GM10248 (cell line): ENCODE data around the gene C2CD3.

Source experiments
- CTCF ChIA-PET: fragments of 300-600 bp; sonication (Branson Sonifier 250); formaldehyde crosslinking; extraction: SDS; loops from one replicate; lab custom pipeline; 2021; ENCODE audit warnings: antibody characterized with exemption; lab: Yijun Ruan, JAX
- POLR2A ChIA-PET: fragments of 350-650 bp; sonication (Branson Sonifier 250); formaldehyde crosslinking; extraction: SDS; loops from one replicate; lab custom pipeline; 2020; ENCODE audit warnings: antibody characterized with exemption; lab: Yijun Ruan, JAX
- DNase-seq: peaks from one replicate; pipeline ENCODE4 v3.0.0; 2012; ENCODE audit errors: extremely low spot score
- TF ChIP-seq, protein P1 (sequence below): IDR thresholded peaks from 2 replicates; pipeline ENCODE4 v1.5.1; 2012; ENCODE audit warnings: mild to moderate bottlenecking, low read depth; ENCODE audit errors: extremely low read depth, missing control alignments, control extremely low read depth

The C2CD3 gene

DNA sequence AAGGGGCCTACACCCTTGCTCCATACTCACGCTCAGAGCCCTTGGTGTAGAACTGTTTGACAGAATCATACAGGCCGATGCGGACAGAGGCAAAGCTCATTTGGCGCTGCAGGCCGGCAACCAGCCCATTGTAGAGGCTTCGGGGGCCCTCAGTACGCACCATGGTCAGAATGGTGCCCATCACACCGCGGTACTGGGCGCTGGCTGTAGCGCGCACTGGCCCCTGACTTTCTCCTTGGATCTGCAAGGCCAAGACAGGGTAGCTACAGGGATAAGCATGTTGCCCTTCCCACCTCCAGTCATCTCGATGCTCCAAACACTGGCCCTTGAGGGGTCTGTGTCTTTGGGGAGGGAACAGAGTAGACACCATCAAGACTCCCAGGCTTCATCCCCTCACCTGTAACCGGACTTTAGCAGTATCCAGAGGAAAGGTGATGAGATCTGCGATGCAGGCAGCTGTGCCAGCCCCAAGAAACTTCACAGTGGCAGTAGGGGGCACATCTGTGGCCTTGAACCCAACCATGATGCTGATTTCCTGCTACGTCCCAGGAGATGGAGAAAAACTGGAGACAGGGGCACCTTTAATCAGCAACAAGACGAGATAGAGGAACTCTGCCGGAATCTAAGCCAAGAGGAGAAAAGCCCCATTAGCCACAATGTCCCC lies 192.8 kb downstream of the C2CD3 start:
- DNase-seq, result no peak
- TF ChIP-seq, protein P1, sequence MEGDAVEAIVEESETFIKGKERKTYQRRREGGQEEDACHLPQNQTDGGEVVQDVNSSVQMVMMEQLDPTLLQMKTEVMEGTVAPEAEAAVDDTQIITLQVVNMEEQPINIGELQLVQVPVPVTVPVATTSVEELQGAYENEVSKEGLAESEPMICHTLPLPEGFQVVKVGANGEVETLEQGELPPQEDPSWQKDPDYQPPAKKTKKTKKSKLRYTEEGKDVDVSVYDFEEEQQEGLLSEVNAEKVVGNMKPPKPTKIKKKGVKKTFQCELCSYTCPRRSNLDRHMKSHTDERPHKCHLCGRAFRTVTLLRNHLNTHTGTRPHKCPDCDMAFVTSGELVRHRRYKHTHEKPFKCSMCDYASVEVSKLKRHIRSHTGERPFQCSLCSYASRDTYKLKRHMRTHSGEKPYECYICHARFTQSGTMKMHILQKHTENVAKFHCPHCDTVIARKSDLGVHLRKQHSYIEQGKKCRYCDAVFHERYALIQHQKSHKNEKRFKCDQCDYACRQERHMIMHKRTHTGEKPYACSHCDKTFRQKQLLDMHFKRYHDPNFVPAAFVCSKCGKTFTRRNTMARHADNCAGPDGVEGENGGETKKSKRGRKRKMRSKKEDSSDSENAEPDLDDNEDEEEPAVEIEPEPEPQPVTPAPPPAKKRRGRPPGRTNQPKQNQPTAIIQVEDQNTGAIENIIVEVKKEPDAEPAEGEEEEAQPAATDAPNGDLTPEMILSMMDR, result no peak
- ChIA-PET CTCF (interaction anchor here (1.1 to 5.1 kb wide), 3 partner anchors 12 to 30 kb away, joined by 3 to 49 read pairs (median 6); no protein-coding TSS in a partner anchor), POLR2A (no interaction called here)

DNA sequence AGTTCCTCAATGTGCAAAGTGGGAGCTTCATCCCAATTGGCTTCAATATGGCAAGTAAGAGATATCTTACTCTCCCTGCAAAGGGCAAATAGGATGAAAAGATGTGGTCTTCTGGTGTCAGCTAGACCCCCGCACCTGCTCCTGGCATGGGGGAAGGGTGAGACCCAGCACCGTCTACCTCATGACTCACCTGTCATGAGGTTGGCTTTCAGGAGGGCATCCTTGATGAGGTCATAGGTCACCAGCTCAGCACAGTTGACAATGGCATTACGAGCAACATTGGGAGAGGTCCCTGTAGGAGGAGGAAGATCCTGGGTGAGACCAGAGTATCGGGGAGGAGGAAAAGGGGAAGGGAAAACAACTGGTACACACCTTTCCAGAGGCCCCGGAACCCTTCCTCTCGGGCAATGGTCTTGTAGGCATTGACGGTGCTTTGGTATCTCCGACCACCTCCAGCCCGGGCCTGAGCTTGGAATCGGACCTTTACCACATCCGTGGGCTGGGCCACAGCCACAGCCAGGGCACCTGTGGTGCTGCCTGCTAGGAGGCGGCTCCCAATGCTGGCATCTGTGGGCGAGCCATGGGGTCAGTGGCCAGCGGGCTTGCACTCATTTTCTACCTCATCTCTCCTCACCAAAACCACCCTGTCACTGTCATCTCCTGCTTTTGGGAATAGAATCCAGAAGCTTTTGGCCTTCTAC lies 194.2 kb downstream of the C2CD3 start:
- TF ChIP-seq, protein P1, result no peak
- DNase-seq, result no peak
- ChIA-PET CTCF (interaction anchor here (1.2 to 2.9 kb wide), 2 partner anchors 10 to 12 kb away, joined by 4 to 14 read pairs; no protein-coding TSS in a partner anchor), POLR2A (no interaction called here)

DNA sequence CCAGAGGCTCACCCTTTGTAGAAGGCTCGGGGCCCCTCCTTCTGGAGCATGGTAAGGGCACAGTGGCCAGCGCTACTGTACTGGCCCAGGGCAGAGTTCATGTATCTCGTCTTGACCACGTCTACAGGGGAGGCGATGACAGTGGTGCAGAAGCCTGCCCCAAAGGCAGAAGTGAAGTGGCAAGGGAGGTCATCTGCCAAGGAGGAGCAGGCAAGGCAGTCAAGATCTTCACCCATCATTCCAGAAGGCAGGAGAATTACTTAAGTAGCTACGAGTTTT lies 195.4 kb downstream of the C2CD3 start:
- ChIA-PET CTCF (interaction anchor here (1.2 to 2.9 kb wide), 4 partner anchors 9 to 349 kb away, joined by 3 to 14 read pairs (median 4); no protein-coding TSS in a partner anchor), POLR2A (no interaction called here)
- TF ChIP-seq, protein P1, result no peak
- no peak for DNase-seq

DNA sequence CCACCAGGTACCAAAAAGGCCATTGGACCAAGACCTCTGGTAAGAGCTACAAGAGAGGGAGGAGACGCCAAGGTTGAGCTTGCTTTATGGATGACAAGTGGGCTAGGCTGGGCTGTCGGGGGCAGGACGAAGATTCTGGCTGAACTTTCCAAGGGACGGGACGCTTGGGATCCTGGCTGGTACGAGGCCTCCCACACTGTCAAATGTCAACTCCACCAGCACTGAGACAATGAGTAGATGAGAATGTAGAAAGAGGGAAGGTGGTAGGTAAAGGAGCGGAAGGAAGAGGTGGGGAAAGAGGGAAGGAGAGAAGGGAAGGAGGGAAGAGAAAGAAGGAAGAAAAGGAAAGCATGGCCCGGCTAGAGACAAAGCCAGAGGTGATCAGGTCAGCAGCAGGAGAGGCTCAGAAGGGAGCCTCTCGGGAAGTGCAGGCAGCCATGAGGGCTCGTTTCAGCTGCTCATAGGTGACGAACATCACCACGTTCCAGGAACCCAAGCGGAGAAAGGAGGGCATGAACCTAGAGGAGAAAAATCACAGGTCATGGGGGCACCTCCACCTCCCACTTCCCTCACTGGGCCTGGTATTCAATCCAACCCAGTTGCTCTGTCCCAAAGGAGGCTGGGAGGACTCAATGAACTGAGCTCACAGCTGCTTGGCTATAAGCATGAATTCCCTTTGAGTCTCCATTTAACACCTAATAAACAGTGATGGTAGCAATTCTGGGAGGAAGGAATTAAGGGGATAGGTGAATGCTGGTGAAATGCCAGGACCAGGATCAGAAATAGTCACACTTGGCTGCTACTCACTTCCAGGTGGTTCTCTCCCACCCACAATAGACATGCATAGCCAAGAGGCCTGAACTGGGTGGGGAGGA lies 196.0 kb downstream of the C2CD3 start:
- TF ChIP-seq, protein P1, result no peak
- POLR2A ChIA-PET, result no interaction called here
- CTCF ChIA-PET, result interaction anchor here (1.3 to 2.9 kb wide), 3 partner anchors 11 to 349 kb away, joined by 3 to 14 read pairs (median 3); no protein-coding TSS in a partner anchor

DNA sequence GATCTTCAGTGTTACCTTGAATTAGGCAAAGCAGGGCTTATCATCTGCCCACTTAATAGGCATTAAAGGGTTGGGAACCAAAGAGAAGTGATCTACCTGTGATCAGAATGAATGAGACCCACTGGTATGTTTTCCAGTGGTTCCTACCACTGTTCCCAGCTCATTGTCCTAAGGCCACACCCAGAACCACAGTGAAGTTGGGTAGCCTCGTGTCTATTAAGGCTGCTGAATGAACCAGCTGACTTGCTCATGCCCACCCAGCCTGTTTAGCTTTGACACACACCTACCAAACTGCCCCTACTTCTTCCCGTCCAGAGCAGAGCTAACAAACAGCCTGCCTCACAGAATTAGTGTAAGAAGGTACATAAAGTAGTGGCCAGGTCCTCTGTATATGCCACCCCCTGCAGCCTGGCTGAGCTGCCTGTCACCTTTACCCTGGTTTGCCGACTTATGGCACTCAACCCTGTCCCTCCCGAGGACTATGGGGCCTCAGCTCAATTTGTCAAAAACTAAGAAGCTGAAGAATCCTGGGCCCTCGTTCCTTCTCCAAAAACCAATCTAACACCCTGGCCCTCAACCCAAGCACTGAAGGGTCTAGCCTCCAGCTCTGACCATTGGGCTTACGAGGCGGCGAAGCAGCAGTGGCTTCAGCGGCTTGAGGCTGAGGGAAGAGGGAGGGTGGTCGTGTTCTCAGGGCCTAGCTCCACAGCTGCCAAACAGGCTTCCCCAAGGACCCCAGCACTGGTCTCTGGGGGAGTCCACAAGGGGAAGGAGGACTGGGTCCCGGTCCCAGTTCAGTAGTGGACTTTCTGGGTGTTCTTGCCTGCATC lies 198.0 kb downstream of the C2CD3 start:
- TF ChIP-seq, protein P1, result no peak
- no peak for DNase-seq
- ChIA-PET CTCF (interaction anchor here (0.9 to 2.7 kb wide), 6 partner anchors 9 to 48 kb away, joined by 3 to 16 read pairs (median 4); partner anchors contain the start of gene UCP2), POLR2A (interaction anchor here (0.8 to 1.2 kb wide), 3 partner anchors 7 to 10 kb away, joined by 3 to 6 read pairs (median 5); partner anchors contain the start of gene UCP2)

More for the DNA sequence above, 196.0 kb downstream of the C2CD3 start:
- no peak for DNase-seq
